ENCODE data around the gene PRKCA. TPM values are rescaled to one million over a fixed set of nuclear protein-coding genes. Genes with fewer than 3 reads are reported as not detected.
A peak's percentile ranks its signal among the peaks of the same experiment; 100 is the strongest.

Gene PRKCA
- total RNA-seq, 3 donors from 2014 or later, result 5.1 to 10.5 (median 6.6) TPM

DNA sequence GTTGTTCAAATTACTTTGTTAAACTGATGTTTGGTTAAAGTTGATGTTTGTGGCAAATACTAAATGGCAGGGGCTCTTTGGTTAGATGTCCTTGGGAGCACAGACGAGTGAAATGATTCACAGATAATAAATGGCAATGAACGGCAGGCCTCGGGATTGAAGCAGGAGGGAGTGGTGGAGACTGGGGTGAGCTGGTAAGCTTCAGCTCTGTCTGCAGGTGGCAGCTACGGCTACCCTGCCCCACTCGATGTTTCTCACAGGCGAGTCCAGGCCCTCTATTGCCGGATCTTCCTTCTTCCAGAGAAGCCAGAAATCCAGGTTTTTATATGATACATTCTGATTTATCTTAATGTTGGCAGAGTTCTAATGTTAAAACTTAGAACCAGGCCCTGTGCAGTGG, 387.8 kb downstream of the PRKCA start:
- Histone ChIP-seq H3K4me1 (peaks cover 0 to 10% of the 10 kb centered on the region in 2 donors), H3K27ac (peak overlapping the region; percentile 8 to 68), H3K36me3 (no peaks in the 10 kb centered on the region), H3K9me3 (no peaks in the 10 kb centered on the region), H3K4me3 (no peak overlapping the region), H3K27me3 (no peaks in the 10 kb centered on the region)
- no peak for DNase-seq (ENCODE audit: low spot score in 2 of 2)
- intact Hi-C loops (cut with DNase I; ENCODE audit: low total_unique reads), result no loop called here
- TF ChIP-seq CTCF (IDR thresholded peaks at IDR 0.05), result no peak
- TF ChIP-seq POLR2AphosphoS5 (IDR thresholded peaks at IDR 0.05), result no peak
- TF ChIP-seq POLR2A (IDR thresholded peaks at IDR 0.05), result no peak

- no peaks in the 10 kb centered on the region for H3K36me3 ChIP-seq
- TF ChIP-seq CTCF (IDR thresholded peaks at IDR 0.05) (no peak), POLR2AphosphoS5 (IDR thresholded peaks at IDR 0.05) (no peak), POLR2A (IDR thresholded peaks at IDR 0.05) (no peak)
- peak overlapping the region in 1 of 2 donors; percentile 41 for H3K27ac ChIP-seq
- no peak for DNase-seq (ENCODE audit: low spot score in 2 of 2)
- intact Hi-C loops (cut with DNase I; ENCODE audit: low total_unique reads), result no loop called here
- no peaks in the 10 kb centered on the region for H3K9me3 ChIP-seq
- no peaks in the 10 kb centered on the region for H3K27me3 ChIP-seq
- H3K4me3 ChIP-seq, result no peak overlapping the region
- peaks cover 0 to 10% of the 10 kb centered on the region in 2 donors for H3K4me1 ChIP-seq
Measured at GRCh38 chr17:66691644-66692420, 389.4 kb downstream of the PRKCA start.

GRCh38 chr17:66692421-66692690, 389.9 kb downstream of the PRKCA start:
- Histone ChIP-seq H3K4me1 (peaks cover 0 to 10% of the 10 kb centered on the region in 2 donors), H3K27ac (peak overlapping the region in 1 of 2 donors; percentile 41), H3K36me3 (no peaks in the 10 kb centered on the region), H3K27me3 (no peaks in the 10 kb centered on the region), H3K9me3 (no peaks in the 10 kb centered on the region), H3K4me3 (no peak overlapping the region)
- no peak for DNase-seq (ENCODE audit: low spot score in 2 of 2)
- TF ChIP-seq CTCF (IDR thresholded peaks at IDR 0.05) (no peak), POLR2AphosphoS5 (IDR thresholded peaks at IDR 0.05) (no peak), POLR2A (IDR thresholded peaks at IDR 0.05) (no peak)
- intact Hi-C loops (cut with DNase I; ENCODE audit: low total_unique reads), result no loop called here

- Histone ChIP-seq H3K36me3 (no peaks in the 10 kb centered on the region), H3K4me1 (no peaks in the 10 kb centered on the region), H3K9me3 (no peaks in the 10 kb centered on the region), H3K4me3 (no peak overlapping the region), H3K27me3 (no peaks in the 10 kb centered on the region), H3K27ac (no peak overlapping the region)
- no peak for DNase-seq (ENCODE audit: low spot score in 2 of 2)
- no peak for TF ChIP-seq POLR2A (IDR thresholded peaks at IDR 0.05)
- TF ChIP-seq CTCF (IDR thresholded peaks at IDR 0.05), result no peak
- TF ChIP-seq POLR2AphosphoS5 (IDR thresholded peaks at IDR 0.05), result no peak
- intact Hi-C loops (cut with DNase I; ENCODE audit: low total_unique reads), result no loop called here
Measured at GRCh38 chr17:66695098-66695497, 392.7 kb downstream of the PRKCA start.

GRCh38 chr17:66698270-66698669, 395.9 kb downstream of the PRKCA start:
- H3K27ac ChIP-seq, result no peak overlapping the region
- no peaks in the 10 kb centered on the region for H3K9me3 ChIP-seq
- no peaks in the 10 kb centered on the region for H3K4me1 ChIP-seq
- intact Hi-C loops (cut with DNase I; ENCODE audit: low total_unique reads), result no loop called here
- no peak for DNase-seq (ENCODE audit: low spot score in 2 of 2)
- H3K4me3 ChIP-seq, result no peak overlapping the region
- TF ChIP-seq POLR2A (IDR thresholded peaks at IDR 0.05) (no peak), CTCF (IDR thresholded peaks at IDR 0.05) (no peak), POLR2AphosphoS5 (IDR thresholded peaks at IDR 0.05) (no peak)
- H3K36me3 ChIP-seq, result no peaks in the 10 kb centered on the region
- no peaks in the 10 kb centered on the region for H3K27me3 ChIP-seq
